Measurements from ENCODE around the gene SLC35G1.

The SLC35G1 gene

DNA sequence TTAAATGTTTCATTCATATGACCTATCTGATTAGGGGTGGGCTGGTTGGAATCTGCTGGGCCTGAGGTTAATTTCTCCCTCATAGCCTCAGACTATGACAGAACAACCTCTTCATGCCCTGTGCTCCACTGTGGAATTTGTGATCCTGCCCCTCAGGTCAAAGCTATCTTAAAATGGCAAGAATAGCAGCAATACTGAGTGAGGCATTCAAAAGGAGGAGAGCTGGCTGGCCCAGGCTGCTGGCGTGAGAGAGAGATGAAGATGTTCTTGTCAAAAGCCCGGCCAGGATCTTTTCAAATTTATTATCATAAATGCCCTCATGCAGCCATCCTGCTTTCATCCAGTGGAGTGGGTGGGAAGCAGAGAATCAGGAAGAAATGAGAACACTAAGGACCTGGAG is 58.1 kb downstream of the SLC35G1 start:
- no peak for DNase-seq (ENCODE audit: low spot score)
